Transverse colon (tissue), 4 donors: ENCODE data around the gene GCN1.

Experiments used
- EP300 ChIP-seq: sonication (generic); formaldehyde crosslinking; IDR thresholded peaks from one replicate; pipeline ENCODE4 v1.6.1; 2017; ENCODE audit warnings: antibody characterized with exemption, low read depth
- POLR2A ChIP-seq: fragments of 450-650 bp; IDR thresholded peaks from one replicate; pipeline ENCODE4 v1.6.1; 2016; ENCODE audit warnings: antibody characterized with exemption, mild to moderate bottlenecking, moderate library complexity
- POLR2AphosphoS5 ChIP-seq, 3 donors: sonication (generic); formaldehyde crosslinking; IDR thresholded peaks; one replicate each; pipeline ENCODE4 v1.6.1; 2016; ENCODE audit warnings: antibody characterized with exemption in 3 of 3
- TF ChIP-seq, protein P1 (sequence below), 5 experiments: fragments of 200-600 bp in 3 of 5; fragments of 450-650 bp in 2 of 5; sonication (generic) in 3 of 5; IDR thresholded peaks; 1 replicate in 2 of 5; 2 replicates in 3 of 5; pipeline ENCODE4 v1.5.1; 2016 to 2017; ENCODE audit warnings: antibody characterized with exemption in 5 of 5, inconsistent platforms in 3 of 5, mild to moderate bottlenecking in 2 of 5, moderate library complexity in 1 of 5

DNA sequence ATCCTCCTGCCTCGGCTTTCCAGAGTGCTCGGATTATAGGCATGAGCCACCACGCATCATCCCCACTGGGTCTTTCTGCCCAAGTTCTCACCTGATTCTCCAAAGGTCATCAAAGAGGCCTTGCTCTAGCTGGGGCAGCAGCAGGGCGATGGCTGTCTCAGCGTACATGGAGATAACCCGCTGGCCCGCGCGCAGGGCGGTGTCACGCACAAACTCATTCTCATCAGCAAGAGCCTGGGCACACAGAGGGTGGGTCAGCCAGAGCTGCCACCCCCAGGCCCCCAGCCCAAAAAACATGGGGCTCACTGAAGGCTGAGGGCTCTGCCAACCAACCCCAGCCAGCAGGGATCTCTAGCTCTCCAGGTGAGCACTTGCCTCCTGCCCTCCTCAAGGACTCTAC lies 50.3 kb downstream of the GCN1 start:
- TF ChIP-seq POLR2AphosphoS5 (IDR thresholded peaks at IDR 0.05) (no peak), POLR2A (no peak), EP300 (no peak)
- TF ChIP-seq, protein P1, sequence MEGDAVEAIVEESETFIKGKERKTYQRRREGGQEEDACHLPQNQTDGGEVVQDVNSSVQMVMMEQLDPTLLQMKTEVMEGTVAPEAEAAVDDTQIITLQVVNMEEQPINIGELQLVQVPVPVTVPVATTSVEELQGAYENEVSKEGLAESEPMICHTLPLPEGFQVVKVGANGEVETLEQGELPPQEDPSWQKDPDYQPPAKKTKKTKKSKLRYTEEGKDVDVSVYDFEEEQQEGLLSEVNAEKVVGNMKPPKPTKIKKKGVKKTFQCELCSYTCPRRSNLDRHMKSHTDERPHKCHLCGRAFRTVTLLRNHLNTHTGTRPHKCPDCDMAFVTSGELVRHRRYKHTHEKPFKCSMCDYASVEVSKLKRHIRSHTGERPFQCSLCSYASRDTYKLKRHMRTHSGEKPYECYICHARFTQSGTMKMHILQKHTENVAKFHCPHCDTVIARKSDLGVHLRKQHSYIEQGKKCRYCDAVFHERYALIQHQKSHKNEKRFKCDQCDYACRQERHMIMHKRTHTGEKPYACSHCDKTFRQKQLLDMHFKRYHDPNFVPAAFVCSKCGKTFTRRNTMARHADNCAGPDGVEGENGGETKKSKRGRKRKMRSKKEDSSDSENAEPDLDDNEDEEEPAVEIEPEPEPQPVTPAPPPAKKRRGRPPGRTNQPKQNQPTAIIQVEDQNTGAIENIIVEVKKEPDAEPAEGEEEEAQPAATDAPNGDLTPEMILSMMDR (IDR thresholded peaks at IDR 0.05), result no peak
